HG02885 (cell line): ENCODE measurements around the gene TMX2.

Source experiments
- ATAC-seq: cut with Tn5 transposase; IDR thresholded peaks from one replicate; pipeline ENCODE4 v1.9.1; 2021; ENCODE audit warnings: mild to moderate bottlenecking; ENCODE audit not compliant: unreplicated experiment, poor library complexity

Gene TMX2

GRCh38 chr11:57762235-57762861, 50.0 kb downstream of the TMX2 start:
- ATAC-seq = no peak

- no peak for ATAC-seq
These were observed 51.2 kb downstream of the TMX2 start for GRCh38 chr11:57763568-57763967.

GRCh38 chr11:57764021-57764420, 51.6 kb downstream of the TMX2 start:
- ATAC-seq = no peak

GRCh38 chr11:57764566-57764965, 52.2 kb downstream of the TMX2 start:
- no peak for ATAC-seq

- ATAC-seq = no peak
These were observed 52.6 kb downstream of the TMX2 start for GRCh38 chr11:57764972-57765371.

- ATAC-seq = no peak
These were observed 58.4 kb downstream of the TMX2 start for GRCh38 chr11:57770793-57771192.

GRCh38 chr11:57771365-57771764, 59.0 kb downstream of the TMX2 start:
- ATAC-seq = no peak

- ATAC-seq = no peak
These were observed 60.2 kb downstream of the TMX2 start for GRCh38 chr11:57772562-57772961.

- no peak for ATAC-seq
These were observed 60.7 kb downstream of the TMX2 start for GRCh38 chr11:57773026-57773598.

- no peak for ATAC-seq
These were observed 63.1 kb downstream of the TMX2 start for GRCh38 chr11:57775491-57775890.

- ATAC-seq = no peak
These were observed 63.7 kb downstream of the TMX2 start for GRCh38 chr11:57776031-57776521.

- ATAC-seq = no peak
These were observed 64.3 kb downstream of the TMX2 start for GRCh38 chr11:57776577-57777210.

GRCh38 chr11:57777969-57778317, 65.5 kb downstream of the TMX2 start:
- no peak for ATAC-seq

GRCh38 chr11:57778318-57779037, 66.1 kb downstream of the TMX2 start:
- ATAC-seq = no peak

GRCh38 chr11:57779276-57779675, 66.9 kb downstream of the TMX2 start:
- no peak for ATAC-seq

- no peak for ATAC-seq
These were observed 69.1 kb downstream of the TMX2 start for GRCh38 chr11:57781529-57781943.

- ATAC-seq = peak; percentile 60
These were observed 72.7 kb downstream of the TMX2 start for GRCh38 chr11:57785072-57785471.

GRCh38 chr11:57786436-57786835, 74.0 kb downstream of the TMX2 start:
- no peak for ATAC-seq

- ATAC-seq = no peak
These were observed 74.7 kb downstream of the TMX2 start for GRCh38 chr11:57787006-57787604.

- ATAC-seq = no peak
These were observed 75.7 kb downstream of the TMX2 start for GRCh38 chr11:57787920-57788702.
